SK-N-SH (cell line): ENCODE results near the gene MST1. TPM values are rescaled to one million over a fixed set of nuclear protein-coding genes. Genes with fewer than 3 reads are reported as not detected.
A peak's percentile ranks its signal among the peaks of the same experiment; 100 is the strongest.

Experiments used
- CTCF ChIA-PET: fragments of 300-600, 350-600 bp; formaldehyde crosslinking; extraction: SDS; loops from one replicate; lab custom pipeline; 2021; lab: Yijun Ruan, JAX
- POLR2A ChIA-PET: fragments of 350-600 bp; sonication (Branson Sonifier 250); formaldehyde crosslinking; extraction: SDS; loops from one replicate; lab custom pipeline; 2020; ENCODE audit warnings: antibody characterized with exemption, inconsistent platforms; lab: Yijun Ruan, JAX
- DNase-seq: peaks from one replicate; pipeline ENCODE4 v3.0.0; 2012
- H2AFZ ChIP-seq: fragments of 200-600 bp; sonication (generic); 2 replicates; pipeline ENCODE4 v1.8.1; 2016; ENCODE audit warnings: antibody characterized with exemption, mild to moderate bottlenecking, low read depth
- H3F3A ChIP-seq: fragments of 200-600 bp; sonication (generic); replicated peaks from 2 replicates; pipeline ENCODE3; 2016; ENCODE audit warnings: antibody characterized with exemption, mild to moderate bottlenecking; ENCODE audit not compliant: insufficient read depth
- H3K27ac ChIP-seq, 2 experiments: fragments of 200-500 bp in 1 of 2; fragments of 200-600 bp in 1 of 2; sonication (Bioruptor generic) in 1 of 2; sonication (generic), shearing (Covaris generic) in 1 of 2; 2 replicates each; pipeline versions ENCODE4 v1.5.1 to v1.6.1; 2014 to 2016; ENCODE audit warnings: low read depth in 2 of 2, inconsistent platforms in 1 of 2, low read length in 1 of 2, mild to moderate bottlenecking in 1 of 2, mixed read lengths in 1 of 2
- H3K27me3 ChIP-seq: fragments of 200-600 bp; sonication (generic), shearing (Covaris generic); 2 replicates; pipeline ENCODE4 v1.6.1; 2016; ENCODE audit warnings: mixed run types; ENCODE audit not compliant: insufficient read depth
- H3K36me3 ChIP-seq, 2 experiments: fragments of 200-500 bp in 1 of 2; fragments of 200-600 bp in 1 of 2; sonication (Bioruptor generic) in 1 of 2; sonication (generic) in 1 of 2; replicated peaks in 1 of 2; 2 replicates each; pipeline versions ENCODE3 to v1.5.1; 2014 to 2016; ENCODE audit warnings: low read length in 1 of 2, mild to moderate bottlenecking in 1 of 2; ENCODE audit not compliant: insufficient read depth in 2 of 2, control insufficient read depth in 1 of 2
- H3K4me1 ChIP-seq, 2 experiments: fragments of 200-500 bp in 1 of 2; fragments of 200-600 bp in 1 of 2; sonication (Bioruptor generic) in 1 of 2; sonication (generic), shearing (Covaris generic) in 1 of 2; 2 replicates each; pipeline versions ENCODE4 v1.5.1 to v1.6.1; 2014 to 2016; ENCODE audit warnings: low read depth in 1 of 2, low read length in 1 of 2, mixed run types in 1 of 2; ENCODE audit not compliant: insufficient read depth in 2 of 2, control insufficient read depth in 1 of 2
- H3K4me2 ChIP-seq: fragments of 200-600 bp; sonication (generic), shearing (Covaris generic); 2 replicates; pipeline ENCODE4 v1.6.1; 2017; ENCODE audit warnings: mixed run types
- H3K4me3 ChIP-seq, 2 experiments: fragments of 200-500 bp in 1 of 2; fragments of 200-600 bp in 1 of 2; sonication (Bioruptor generic) in 1 of 2; sonication (generic), shearing (Covaris generic) in 1 of 2; 2 replicates each; pipeline versions ENCODE4 v1.5.1 to v1.8.1; 2014 to 2016; ENCODE audit warnings: low read depth in 2 of 2, inconsistent platforms in 1 of 2, low read length in 1 of 2, mild to moderate bottlenecking in 1 of 2, mixed read lengths in 1 of 2, moderate library complexity in 1 of 2
- H3K79me2 ChIP-seq: fragments of 200-600 bp; sonication (generic); 2 replicates; pipeline ENCODE4 v1.8.1; 2017; ENCODE audit warnings: mild to moderate bottlenecking; ENCODE audit not compliant: insufficient read depth
- H3K9ac ChIP-seq: fragments of 200-600 bp; sonication (generic); 2 replicates; pipeline ENCODE4 v1.6.1; 2017; ENCODE audit warnings: mixed run types
- H3K9me2 ChIP-seq: fragments of 200-600 bp; sonication (generic); 2 replicates; pipeline ENCODE4 v1.6.1; 2017; ENCODE audit warnings: mixed run types
- H3K9me3 ChIP-seq: fragments of 200-600 bp; sonication (generic); 2 replicates; pipeline ENCODE4 v1.6.1; 2017; ENCODE audit warnings: mixed run types, mild to moderate bottlenecking, moderate library complexity
- H4K20me1 ChIP-seq: fragments of 200-600 bp; sonication (generic); 2 replicates; pipeline ENCODE4 v1.6.1; 2017; ENCODE audit warnings: mild to moderate bottlenecking, mixed run types; ENCODE audit not compliant: insufficient read depth
- GABPA ChIP-seq: IDR thresholded peaks from 2 replicates; pipeline ENCODE4 v1.4.0; 2012; ENCODE audit warnings: low read depth, mild to moderate bottlenecking
- GATA2 ChIP-seq: sonication (generic); formaldehyde crosslinking; IDR thresholded peaks from 2 replicates; pipeline ENCODE4 v1.5.0; 2020; ENCODE audit warnings: mild to moderate bottlenecking, missing genetic modification reagents
- JUND ChIP-seq: IDR thresholded peaks from 2 replicates; pipeline ENCODE4 v1.4.0; 2012
- MAX ChIP-seq: IDR thresholded peaks from 2 replicates; pipeline ENCODE4 v1.4.0; 2012; ENCODE audit warnings: low read depth
- NFIC ChIP-seq: IDR thresholded peaks from 2 replicates; pipeline ENCODE4 v1.4.0; 2012; ENCODE audit warnings: borderline replicate concordance
- RAD21 ChIP-seq: IDR thresholded peaks from 2 replicates; pipeline ENCODE4 v1.6.1; 2012; ENCODE audit warnings: mild to moderate bottlenecking, low read length
- RXRA ChIP-seq: IDR thresholded peaks from 2 replicates; pipeline ENCODE4 v1.4.0; 2012; ENCODE audit warnings: low read depth, mild to moderate bottlenecking, borderline replicate concordance
- USF1 ChIP-seq: IDR thresholded peaks from 2 replicates; pipeline ENCODE4 v1.4.0; 2012; ENCODE audit warnings: low read depth, borderline replicate concordance
- YY1 ChIP-seq: IDR thresholded peaks from 2 replicates; pipeline ENCODE4 v1.4.0; 2012; ENCODE audit warnings: low read depth, mild to moderate bottlenecking
- WGBS: methylation state at CpG from one replicate; pipeline ENCODE4 v1.1.6; 2017; ENCODE audit warnings: low lambda C conversion rate; 5-methylcytosine and 5-hydroxymethylcytosine counted together
- polyA plus RNA-seq, 3 experiments: library from polyadenylated mRNA; depleted of rRNA; stranded (reverse); fragments of >200 nt; gene quantifications; 2 replicates each; pipeline ENCODE4 v1.2.3, GENCODE V29; 2012
- TF ChIP-seq, protein P1 (sequence below): IDR thresholded peaks from 2 replicates; pipeline ENCODE4 v1.6.1; 2012; ENCODE audit warnings: mild to moderate bottlenecking, low read depth, low read length, moderate library complexity
- TF ChIP-seq, protein P2 (sequence below): fragments of 150-350 bp; IDR thresholded peaks from 2 replicates; pipeline ENCODE4 v1.6.1; 2017; ENCODE audit warnings: antibody characterized with exemption, low read length, low read depth, borderline replicate concordance
- TF ChIP-seq, protein P3 (sequence below): fragments of 150-350 bp; IDR thresholded peaks from 2 replicates; pipeline ENCODE4 v1.6.1; 2016; ENCODE audit warnings: mild to moderate bottlenecking, low read depth, low read length

Gene MST1
- polyA plus RNA-seq, 1 of the 3 experiments (the other 2 are of a cell fraction): 35.1 TPM

DNA sequence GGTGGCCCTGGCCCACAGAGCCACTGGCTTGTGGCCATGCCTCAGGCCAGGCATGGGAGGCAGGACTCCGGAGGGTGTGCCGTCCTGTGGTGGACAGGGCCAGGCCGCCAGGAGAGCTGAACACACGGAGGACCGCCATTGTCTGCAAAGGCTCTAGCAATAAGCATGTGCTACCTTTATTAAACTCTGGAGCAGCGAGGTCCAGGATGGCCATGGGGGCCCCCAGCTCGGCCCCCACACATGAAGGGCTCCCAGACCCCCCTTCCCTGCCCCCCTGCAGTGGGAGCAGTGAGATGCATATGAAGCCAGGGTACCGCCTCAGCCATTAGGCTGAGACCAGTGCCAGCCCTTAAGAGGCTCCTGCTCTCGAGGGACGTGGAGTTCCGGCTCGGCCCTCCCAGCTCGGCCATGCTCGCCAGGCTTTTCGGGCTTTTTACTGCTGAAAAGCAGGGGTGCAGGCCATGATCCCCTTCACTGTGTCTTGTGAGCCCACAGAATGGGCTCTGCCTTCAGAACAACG, 27.5 kb upstream of the MST1 start:
- H3K27me3 ChIP-seq: no peaks in the 10 kb centered on the region
- no peaks in the 10 kb centered on the region for H4K20me1 ChIP-seq
- DNase-seq: peak; percentile 12
- TF ChIP-seq, protein P1, sequence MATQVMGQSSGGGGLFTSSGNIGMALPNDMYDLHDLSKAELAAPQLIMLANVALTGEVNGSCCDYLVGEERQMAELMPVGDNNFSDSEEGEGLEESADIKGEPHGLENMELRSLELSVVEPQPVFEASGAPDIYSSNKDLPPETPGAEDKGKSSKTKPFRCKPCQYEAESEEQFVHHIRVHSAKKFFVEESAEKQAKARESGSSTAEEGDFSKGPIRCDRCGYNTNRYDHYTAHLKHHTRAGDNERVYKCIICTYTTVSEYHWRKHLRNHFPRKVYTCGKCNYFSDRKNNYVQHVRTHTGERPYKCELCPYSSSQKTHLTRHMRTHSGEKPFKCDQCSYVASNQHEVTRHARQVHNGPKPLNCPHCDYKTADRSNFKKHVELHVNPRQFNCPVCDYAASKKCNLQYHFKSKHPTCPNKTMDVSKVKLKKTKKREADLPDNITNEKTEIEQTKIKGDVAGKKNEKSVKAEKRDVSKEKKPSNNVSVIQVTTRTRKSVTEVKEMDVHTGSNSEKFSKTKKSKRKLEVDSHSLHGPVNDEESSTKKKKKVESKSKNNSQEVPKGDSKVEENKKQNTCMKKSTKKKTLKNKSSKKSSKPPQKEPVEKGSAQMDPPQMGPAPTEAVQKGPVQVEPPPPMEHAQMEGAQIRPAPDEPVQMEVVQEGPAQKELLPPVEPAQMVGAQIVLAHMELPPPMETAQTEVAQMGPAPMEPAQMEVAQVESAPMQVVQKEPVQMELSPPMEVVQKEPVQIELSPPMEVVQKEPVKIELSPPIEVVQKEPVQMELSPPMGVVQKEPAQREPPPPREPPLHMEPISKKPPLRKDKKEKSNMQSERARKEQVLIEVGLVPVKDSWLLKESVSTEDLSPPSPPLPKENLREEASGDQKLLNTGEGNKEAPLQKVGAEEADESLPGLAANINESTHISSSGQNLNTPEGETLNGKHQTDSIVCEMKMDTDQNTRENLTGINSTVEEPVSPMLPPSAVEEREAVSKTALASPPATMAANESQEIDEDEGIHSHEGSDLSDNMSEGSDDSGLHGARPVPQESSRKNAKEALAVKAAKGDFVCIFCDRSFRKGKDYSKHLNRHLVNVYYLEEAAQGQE: no peak
- TF ChIP-seq GATA2 (no peak), JUND (no peak), MAX (no peak), RXRA (no peak), GABPA (no peak), RAD21 (no peak), USF1 (no peak), YY1 (no peak), NFIC (no peak)
- TF ChIP-seq, protein P2, sequence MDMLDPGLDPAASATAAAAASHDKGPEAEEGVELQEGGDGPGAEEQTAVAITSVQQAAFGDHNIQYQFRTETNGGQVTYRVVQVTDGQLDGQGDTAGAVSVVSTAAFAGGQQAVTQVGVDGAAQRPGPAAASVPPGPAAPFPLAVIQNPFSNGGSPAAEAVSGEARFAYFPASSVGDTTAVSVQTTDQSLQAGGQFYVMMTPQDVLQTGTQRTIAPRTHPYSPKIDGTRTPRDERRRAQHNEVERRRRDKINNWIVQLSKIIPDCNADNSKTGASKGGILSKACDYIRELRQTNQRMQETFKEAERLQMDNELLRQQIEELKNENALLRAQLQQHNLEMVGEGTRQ: no peak
- TF ChIP-seq, protein P3, sequence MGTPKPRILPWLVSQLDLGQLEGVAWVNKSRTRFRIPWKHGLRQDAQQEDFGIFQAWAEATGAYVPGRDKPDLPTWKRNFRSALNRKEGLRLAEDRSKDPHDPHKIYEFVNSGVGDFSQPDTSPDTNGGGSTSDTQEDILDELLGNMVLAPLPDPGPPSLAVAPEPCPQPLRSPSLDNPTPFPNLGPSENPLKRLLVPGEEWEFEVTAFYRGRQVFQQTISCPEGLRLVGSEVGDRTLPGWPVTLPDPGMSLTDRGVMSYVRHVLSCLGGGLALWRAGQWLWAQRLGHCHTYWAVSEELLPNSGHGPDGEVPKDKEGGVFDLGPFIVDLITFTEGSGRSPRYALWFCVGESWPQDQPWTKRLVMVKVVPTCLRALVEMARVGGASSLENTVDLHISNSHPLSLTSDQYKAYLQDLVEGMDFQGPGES: no peak
- peaks cover 0 to 30% of the 10 kb centered on the region in 2 experiments for H3K36me3 ChIP-seq
- no peaks in the 10 kb centered on the region for H3K9me3 ChIP-seq
- H2AFZ ChIP-seq: no peak overlapping the region
- H3K4me2 ChIP-seq: no peak overlapping the region
- H3K79me2 ChIP-seq: no peaks in the 10 kb centered on the region
- H3K9me2 ChIP-seq: no peaks in the 10 kb centered on the region
- 100% methylated on average over 8 of the region's 16 CpGs for WGBS
- peaks cover 6% of the 10 kb centered on the region for H3F3A ChIP-seq
- ChIA-PET POLR2A (no interaction called here), CTCF (interaction anchor here (1.1 to 7.9 kb wide), 2 partner anchors 14 to 123 kb away, joined by 4 to 76 read pairs; no protein-coding TSS in a partner anchor)
- no peak overlapping the region for H3K27ac ChIP-seq
- no peak overlapping the region for H3K9ac ChIP-seq
- H3K4me1 ChIP-seq: peaks cover 0 to 12% of the 10 kb centered on the region in 2 experiments; a peak in 1 of 4 replicates
- no peak overlapping the region for H3K4me3 ChIP-seq
